GM10266 (cell line): ENCODE results near the gene KIAA1958.

ENCODE experiments used
- DNase-seq: peaks from one replicate; pipeline ENCODE4 v3.0.0; 2012; ENCODE audit errors: extremely low spot score
- TF ChIP-seq, protein P1 (sequence below): IDR thresholded peaks from 2 replicates; pipeline ENCODE4 v1.5.1; 2012; ENCODE audit warnings: mild to moderate bottlenecking, low read depth; ENCODE audit not compliant: control insufficient read depth, insufficient read depth; ENCODE audit errors: missing control alignments

KIAA1958 gene

DNA sequence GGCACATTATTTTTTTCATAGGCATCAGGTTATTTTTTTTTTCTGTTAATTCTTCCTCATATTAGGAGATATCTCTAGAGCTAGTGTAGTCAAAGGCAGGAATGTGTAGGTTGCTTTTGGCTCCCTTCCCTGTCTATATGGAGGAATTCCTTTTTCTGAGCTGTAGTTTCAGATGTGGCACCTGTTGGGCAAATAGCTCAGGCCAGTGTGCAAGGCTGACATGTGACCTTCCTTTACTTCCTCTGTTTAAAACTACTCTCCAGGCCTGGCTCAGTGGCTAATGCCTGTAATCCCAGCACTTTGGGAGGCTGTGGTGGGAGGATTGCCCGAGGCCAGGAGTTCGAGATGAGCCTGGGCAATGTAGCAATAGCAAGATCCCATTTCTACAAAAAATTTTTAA, 40.5 kb upstream of the KIAA1958 start:
- DNase-seq, result no peak
- TF ChIP-seq, protein P1, sequence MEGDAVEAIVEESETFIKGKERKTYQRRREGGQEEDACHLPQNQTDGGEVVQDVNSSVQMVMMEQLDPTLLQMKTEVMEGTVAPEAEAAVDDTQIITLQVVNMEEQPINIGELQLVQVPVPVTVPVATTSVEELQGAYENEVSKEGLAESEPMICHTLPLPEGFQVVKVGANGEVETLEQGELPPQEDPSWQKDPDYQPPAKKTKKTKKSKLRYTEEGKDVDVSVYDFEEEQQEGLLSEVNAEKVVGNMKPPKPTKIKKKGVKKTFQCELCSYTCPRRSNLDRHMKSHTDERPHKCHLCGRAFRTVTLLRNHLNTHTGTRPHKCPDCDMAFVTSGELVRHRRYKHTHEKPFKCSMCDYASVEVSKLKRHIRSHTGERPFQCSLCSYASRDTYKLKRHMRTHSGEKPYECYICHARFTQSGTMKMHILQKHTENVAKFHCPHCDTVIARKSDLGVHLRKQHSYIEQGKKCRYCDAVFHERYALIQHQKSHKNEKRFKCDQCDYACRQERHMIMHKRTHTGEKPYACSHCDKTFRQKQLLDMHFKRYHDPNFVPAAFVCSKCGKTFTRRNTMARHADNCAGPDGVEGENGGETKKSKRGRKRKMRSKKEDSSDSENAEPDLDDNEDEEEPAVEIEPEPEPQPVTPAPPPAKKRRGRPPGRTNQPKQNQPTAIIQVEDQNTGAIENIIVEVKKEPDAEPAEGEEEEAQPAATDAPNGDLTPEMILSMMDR, result no peak

DNA sequence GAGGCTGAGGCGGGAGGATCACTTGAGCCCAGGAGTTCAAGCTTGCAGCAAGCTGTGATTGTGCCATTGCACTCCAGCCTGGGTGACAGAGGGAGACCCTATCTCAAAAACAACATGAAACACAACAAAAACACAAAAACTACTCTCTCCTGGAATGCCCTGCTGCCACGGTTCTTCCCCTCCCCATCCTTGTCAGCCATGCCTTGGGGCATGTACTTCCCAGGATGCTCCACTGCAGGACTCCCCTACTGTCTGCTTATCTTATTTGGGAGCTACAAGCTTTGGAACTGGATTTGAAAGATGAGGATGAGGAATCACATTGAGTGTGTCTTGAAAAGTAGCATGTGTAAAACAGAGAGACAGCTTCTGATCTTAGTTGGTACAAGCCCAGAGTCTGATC, 40.1 kb upstream of the KIAA1958 start:
- TF ChIP-seq, protein P1, result no peak
- DNase-seq, result no peak

DNA sequence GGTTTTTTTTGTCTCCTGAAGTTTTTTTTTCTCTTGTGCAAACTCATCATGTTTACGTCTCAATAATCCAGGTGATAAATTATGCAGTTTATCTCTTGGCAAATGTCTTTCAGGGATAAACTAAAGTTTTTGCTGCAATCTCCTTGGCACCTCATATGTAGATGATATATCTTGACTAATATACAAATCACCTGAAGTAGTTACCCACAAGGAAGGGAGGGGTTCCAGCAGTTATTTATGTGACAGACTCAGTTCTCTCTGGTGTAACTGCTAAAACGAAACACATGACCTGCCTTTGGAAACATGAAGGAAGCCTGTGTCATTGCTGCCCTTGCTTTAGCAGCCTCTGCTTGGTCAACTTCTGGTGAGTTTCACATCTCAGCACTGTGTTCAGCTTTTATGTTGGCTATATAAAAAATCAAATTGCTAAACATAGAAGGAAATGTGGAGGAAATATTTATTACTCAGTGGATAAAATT, 39.3 kb upstream of the KIAA1958 start:
- no peak for DNase-seq
- TF ChIP-seq, protein P1, result no peak

DNA sequence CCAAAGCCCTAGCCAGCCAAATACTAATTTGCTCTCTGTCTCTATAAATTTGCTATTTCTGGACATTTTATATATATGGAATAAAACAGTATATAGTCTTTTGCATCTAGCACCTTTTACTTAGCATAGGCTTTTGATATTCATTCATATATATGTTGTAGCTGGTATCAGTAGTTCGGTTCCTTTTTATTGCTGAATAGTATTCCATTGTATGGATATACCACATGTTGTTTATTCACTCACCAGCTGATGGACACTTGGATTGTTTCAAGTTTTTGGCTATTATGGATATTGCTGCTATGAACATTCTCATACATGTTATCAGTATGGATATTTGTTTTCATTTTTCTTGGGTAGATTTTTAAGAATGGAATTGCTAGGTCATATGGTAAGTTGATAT, 23.8 kb upstream of the KIAA1958 start:
- DNase-seq, result no peak
- TF ChIP-seq, protein P1, result no peak

DNA sequence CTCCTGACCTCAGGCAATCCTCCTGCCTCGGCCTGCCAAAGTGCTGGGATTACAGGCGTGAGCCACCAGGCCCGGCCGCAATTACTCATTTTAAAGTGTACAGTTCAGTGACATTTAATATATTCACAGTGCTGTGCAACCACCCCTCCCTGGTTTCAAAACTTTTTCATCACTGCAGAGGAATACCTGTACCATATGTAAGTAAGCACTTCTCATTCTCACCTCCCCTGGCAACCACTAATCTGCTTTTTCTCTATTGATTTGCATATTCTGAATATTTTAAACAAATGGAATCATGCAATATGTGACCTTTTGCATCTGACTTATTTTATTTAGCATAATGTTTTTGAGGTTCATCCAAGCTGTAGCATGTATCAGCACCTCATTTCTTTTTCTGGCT, 21.3 kb upstream of the KIAA1958 start:
- TF ChIP-seq, protein P1, result no peak
- no peak for DNase-seq

DNA sequence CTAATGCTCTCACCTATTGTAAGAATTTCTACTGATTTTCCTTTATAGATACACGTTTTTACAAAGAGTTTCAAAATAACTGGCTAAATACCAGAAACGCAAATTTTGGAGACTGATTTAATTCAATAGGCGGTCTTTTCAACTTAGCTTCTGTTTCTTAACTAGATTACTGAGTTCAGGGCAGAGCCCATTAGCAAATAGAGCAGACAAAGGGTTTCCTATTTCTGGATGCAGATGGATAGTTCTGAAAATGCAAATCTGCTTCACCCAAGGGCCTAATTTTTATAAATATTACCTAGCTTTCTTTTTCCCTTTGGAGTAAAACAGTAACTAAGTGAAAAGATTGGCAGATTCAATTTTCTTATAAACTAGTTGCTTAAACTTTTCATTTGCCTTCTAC, 13.6 kb upstream of the KIAA1958 start:
- no peak for DNase-seq
- TF ChIP-seq, protein P1, result no peak

DNA sequence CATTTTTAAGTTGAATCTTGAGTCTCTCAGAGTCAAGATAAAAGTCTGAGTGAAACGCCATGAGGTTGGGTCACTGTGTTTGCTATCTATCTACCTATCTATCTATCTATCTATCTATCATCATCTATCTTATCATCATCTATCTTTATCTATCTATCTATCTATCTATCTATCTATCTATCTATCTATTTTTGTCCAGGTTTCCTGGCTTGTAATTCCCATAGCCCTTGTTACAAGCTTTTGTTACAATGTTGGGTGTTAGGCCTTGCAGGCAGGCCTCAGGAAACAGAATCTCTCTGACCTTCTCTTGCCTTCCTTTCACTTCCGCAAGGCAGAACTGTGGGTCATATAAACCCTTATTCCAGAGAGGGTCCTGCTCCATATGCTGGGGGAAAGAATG, 12.6 kb upstream of the KIAA1958 start:
- no peak for DNase-seq
- TF ChIP-seq, protein P1, result no peak
